Activated CD4-positive, alpha-beta T cell treated with anti-CD3 and anti-CD28 coated beads, Interleukin-2, Interleukin-4, amounts not matched to agents 100 ng/mL and 50 ng/mL, durations not matched to agents 16 hours and 8 hours (primary cell): ENCODE results near the gene TMEM213.

Experiments used
- DNase-seq: peaks from one replicate; pipeline ENCODE4 v3.0.0-alpha.2; 2020; ENCODE audit warnings: low spot score

Gene TMEM213

GRCh38 chr7:138876326-138876725 lies 78.5 kb downstream of the TMEM213 start:
- no peak for DNase-seq

DNA sequence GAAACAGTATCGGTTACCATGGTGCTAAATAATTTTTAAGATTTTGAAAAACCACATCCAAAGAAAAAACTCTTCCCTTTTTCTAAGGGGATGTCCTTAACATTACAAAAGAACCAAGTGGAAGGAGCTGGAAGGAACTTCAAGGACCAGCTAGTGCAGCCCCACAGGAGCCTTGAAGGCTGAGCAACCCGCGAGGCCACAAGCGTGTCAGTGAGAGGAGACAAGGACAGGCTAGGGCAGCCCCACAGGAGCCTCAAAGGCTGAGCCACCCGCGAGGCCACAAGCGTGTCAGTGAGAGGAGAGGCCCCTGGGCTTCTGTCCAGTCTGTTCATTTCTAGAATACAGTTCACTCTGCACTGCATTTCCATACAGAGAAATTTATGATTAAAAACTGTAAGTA lies 80.3 kb downstream of the TMEM213 start:
- no peak for DNase-seq

DNA sequence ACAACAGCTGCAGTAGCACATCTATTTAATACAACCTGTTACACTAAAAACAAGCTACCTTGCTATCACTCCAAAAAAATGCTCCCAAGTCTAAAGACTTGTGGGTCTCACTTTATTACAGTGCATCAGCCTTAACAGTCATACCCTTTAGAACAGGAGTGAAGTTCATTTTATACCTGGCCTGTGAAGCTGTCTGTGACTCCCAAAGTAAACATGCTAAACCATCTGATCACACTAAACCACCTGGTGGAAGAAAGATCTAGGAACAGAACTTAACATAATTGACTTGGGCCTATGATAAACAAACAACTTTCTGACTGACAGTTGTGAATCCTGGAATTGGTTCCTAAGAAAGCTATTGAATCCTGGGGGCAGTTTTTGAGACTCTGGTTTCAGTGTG lies 81.1 kb downstream of the TMEM213 start:
- no peak for DNase-seq

DNA sequence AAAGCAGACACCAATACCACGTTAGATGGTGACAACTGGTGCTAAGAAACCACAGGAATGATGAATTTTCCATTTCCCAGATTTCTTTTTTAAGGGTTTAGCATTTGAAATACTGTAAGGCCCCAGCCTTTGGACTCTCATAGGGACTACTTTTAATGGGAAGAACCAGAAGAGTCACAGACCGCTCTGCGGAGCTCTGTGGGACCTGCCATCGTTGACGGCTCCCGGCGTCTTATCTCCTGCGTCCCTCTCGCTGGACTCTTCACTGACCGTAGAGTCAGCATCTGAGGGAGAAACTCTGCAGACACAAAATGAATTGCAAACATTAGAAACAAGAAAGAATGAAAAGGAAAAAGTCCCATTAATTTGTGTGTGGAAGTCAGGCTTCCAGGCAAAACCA lies 81.6 kb downstream of the TMEM213 start:
- no peak for DNase-seq

- DNase-seq: no peak
Measured at GRCh38 chr7:138880881-138881578, 83.2 kb downstream of the TMEM213 start.

- DNase-seq: no peak
Measured at GRCh38 chr7:138881579-138882188, 83.9 kb downstream of the TMEM213 start.

- DNase-seq: peak; percentile 52
Measured at GRCh38 chr7:138882249-138882648, 84.5 kb downstream of the TMEM213 start.

DNA sequence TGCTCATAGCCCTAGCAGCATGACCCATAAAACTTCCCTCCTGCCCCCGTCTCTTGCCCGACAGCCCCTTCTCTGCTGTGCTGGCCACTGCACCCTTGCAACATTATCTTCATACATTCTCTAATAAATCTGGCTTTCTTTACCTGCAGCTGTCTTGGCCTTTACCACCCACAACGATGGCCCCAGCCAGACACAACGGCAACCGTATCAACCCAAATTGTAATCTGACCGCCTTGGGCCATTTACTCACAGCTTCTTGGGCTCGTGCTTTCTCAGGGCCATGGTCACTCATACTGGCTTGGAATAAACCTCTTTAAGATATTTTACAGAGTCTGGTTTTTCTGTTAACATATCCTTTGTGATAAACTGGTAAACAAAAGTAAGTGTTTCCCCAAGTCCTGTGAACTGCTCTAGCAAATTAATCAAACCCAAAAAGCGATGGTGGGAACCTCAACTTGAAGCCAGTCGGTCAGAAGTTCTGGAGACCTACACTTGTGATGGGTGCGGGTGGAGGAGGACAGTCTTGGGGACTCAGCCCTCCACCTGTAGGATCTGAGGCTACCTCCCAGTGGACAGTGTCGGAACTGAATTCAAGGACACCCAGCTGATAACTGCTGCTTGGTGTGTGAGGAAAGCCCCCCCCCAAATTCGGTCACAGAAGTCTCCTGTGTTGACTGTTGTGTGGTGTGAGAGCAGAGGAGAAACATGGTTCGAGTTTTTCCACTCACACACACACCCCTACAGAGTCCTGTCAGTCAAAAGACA lies 87.8 kb downstream of the TMEM213 start:
- no peak for DNase-seq

DNA sequence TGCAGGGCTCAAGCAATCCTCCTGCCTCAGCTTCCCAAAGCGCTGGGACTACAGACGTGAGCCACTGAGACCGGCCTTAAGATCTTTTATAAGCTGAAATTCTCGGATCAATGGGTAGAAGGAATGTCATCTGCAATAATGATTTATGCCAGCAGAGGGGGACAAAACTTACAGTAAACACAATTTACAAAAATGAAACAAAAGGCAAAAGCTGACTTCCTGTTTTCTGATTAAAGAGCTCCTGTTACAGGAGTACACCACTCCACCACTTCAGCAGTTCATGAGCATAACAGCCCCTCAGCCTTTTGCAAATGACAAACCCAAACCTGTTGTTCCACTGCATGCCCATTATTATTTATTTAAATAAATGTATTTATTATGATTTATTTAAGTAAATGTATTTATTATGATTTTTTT lies 88.7 kb downstream of the TMEM213 start:
- peak; percentile 84 for DNase-seq

- DNase-seq: no peak
Measured at GRCh38 chr7:138887085-138887710, 89.4 kb downstream of the TMEM213 start.
